Heart left ventricle (tissue), 13 donors: ENCODE measurements around the gene STYX.

Source experiments
- POLR2A ChIP-seq, 2 donors: fragments of 450-650 bp; IDR thresholded peaks; one replicate each; pipeline ENCODE4 v1.6.1; 2017; ENCODE audit warnings: antibody characterized with exemption in 2 of 2, mild to moderate bottlenecking in 2 of 2, moderate library complexity in 2 of 2
- TF ChIP-seq, protein P1 (sequence below), 12 donors: fragments of 200-600 bp; sonication (generic) in 4 of 12; IDR thresholded peaks; one replicate each; pipeline versions ENCODE4 v1.5.0 to v1.8.0; 2018 to 2022; ENCODE audit warnings: antibody characterized with exemption in 12 of 12, mild to moderate bottlenecking in 5 of 12
- donor health status: ischemic (EF 13 %, LVEDD 7.1; RV severe dilation, severe dysfunction).
- donor health status: DM: no; HTN: yes; CAD: no.
- donor health status: DM: no; HTN: no; CAD: no.
- donor health status: ischemic (EF 25% LVEDD 6.9; RV normal size, moderate dysfunction).
- donor health status: ischemic (EF 25% LVEDD 5.7; RV mildly dilated, moderate dysfunction).
- donor health status: ischemic (EF 35%, LVEDD 5.7; RV mildly dilated, moderate dysfunction).
- donor health status: nonischemic (EF 11% LVEDD 7.7; RV severe dilation, severe dysfunction).
- donor health status: DM: yes; HTN: yes; CAD: no.
- donor health status: PGD.
- donor health status: ischemic (EF 29% LVEDD 5.4; RV normal size, mild dysfunction).
- donor health status: nonischemic (EF 23%, LVEDD 6.1; RV moderate dilation, normal function).

GRCh38 chr14:52703664-52704063 lies 26.3 kb upstream of the STYX start:
- TF ChIP-seq, protein P1, sequence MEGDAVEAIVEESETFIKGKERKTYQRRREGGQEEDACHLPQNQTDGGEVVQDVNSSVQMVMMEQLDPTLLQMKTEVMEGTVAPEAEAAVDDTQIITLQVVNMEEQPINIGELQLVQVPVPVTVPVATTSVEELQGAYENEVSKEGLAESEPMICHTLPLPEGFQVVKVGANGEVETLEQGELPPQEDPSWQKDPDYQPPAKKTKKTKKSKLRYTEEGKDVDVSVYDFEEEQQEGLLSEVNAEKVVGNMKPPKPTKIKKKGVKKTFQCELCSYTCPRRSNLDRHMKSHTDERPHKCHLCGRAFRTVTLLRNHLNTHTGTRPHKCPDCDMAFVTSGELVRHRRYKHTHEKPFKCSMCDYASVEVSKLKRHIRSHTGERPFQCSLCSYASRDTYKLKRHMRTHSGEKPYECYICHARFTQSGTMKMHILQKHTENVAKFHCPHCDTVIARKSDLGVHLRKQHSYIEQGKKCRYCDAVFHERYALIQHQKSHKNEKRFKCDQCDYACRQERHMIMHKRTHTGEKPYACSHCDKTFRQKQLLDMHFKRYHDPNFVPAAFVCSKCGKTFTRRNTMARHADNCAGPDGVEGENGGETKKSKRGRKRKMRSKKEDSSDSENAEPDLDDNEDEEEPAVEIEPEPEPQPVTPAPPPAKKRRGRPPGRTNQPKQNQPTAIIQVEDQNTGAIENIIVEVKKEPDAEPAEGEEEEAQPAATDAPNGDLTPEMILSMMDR (IDR thresholded peaks at IDR 0.05): no peak
- no peak for TF ChIP-seq POLR2A (IDR thresholded peaks at IDR 0.05)
